Prostate gland (tissue), 2 donors: ENCODE data around the gene TMEM106B.

Experiments used
- POLR2A ChIP-seq: fragments of 450-650 bp; IDR thresholded peaks from one replicate; pipeline ENCODE4 v1.6.1; 2016; ENCODE audit warnings: antibody characterized with exemption, mild to moderate bottlenecking
- POLR2AphosphoS5 ChIP-seq: sonication (generic); formaldehyde crosslinking; IDR thresholded peaks from one replicate; pipeline ENCODE4 v1.6.1; 2017; ENCODE audit warnings: antibody characterized with exemption
- TF ChIP-seq, protein P1 (sequence below), 4 experiments: fragments of 200-600 bp in 2 of 4; fragments of 450-650 bp in 2 of 4; sonication (generic) in 2 of 4; IDR thresholded peaks; 1 replicate in 3 of 4; 2 replicates in 1 of 4; pipeline ENCODE4 v1.5.1; 2016 to 2019; ENCODE audit warnings: antibody characterized with exemption in 4 of 4, mild to moderate bottlenecking in 2 of 4, moderate library complexity in 2 of 4

DNA sequence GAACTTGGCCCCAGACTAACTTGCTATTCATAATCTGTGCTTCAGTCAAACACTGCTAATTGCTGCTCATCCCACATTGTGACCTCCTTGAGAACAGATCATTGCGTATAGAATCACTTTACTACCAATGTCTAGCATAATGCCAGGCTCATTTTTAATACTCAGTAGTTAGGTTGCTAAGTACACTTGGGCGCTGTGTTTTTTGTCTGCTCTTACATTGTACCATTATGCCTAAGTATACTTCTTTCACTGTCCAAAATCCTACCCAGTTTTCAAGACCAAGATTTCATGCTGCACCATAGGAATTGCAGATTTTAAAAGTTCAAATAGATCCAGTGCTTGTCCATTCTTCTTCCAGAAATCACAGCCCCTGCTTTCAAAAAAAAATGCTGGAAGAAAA is 32.8 kb upstream of the TMEM106B start:
- TF ChIP-seq, protein P1, sequence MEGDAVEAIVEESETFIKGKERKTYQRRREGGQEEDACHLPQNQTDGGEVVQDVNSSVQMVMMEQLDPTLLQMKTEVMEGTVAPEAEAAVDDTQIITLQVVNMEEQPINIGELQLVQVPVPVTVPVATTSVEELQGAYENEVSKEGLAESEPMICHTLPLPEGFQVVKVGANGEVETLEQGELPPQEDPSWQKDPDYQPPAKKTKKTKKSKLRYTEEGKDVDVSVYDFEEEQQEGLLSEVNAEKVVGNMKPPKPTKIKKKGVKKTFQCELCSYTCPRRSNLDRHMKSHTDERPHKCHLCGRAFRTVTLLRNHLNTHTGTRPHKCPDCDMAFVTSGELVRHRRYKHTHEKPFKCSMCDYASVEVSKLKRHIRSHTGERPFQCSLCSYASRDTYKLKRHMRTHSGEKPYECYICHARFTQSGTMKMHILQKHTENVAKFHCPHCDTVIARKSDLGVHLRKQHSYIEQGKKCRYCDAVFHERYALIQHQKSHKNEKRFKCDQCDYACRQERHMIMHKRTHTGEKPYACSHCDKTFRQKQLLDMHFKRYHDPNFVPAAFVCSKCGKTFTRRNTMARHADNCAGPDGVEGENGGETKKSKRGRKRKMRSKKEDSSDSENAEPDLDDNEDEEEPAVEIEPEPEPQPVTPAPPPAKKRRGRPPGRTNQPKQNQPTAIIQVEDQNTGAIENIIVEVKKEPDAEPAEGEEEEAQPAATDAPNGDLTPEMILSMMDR (IDR thresholded peaks at IDR 0.05) = no peak
- TF ChIP-seq POLR2AphosphoS5 = no peak
- TF ChIP-seq POLR2A = no peak
